Measurements from ENCODE around the gene PPME1.

Gene PPME1

GRCh38 chr11:74205181-74205580 lies 34.1 kb downstream of the PPME1 start:
- H3K27ac ChIP-seq: no peak overlapping the region
- TF ChIP-seq CTCF (conservative IDR thresholded peaks at IDR 0.05): no peak

GRCh38 chr11:74206746-74207145 lies 35.7 kb downstream of the PPME1 start:
- TF ChIP-seq CTCF (conservative IDR thresholded peaks at IDR 0.05): no peak
- H3K27ac ChIP-seq: no peak overlapping the region

- no peak overlapping the region for H3K27ac ChIP-seq
- no peak for TF ChIP-seq CTCF (conservative IDR thresholded peaks at IDR 0.05)
Measured at GRCh38 chr11:74208507-74208906, 37.4 kb downstream of the PPME1 start.

GRCh38 chr11:74212533-74212932 lies 41.4 kb downstream of the PPME1 start:
- TF ChIP-seq CTCF (conservative IDR thresholded peaks at IDR 0.05): no peak
- no peak overlapping the region for H3K27ac ChIP-seq

- no peak for TF ChIP-seq CTCF (conservative IDR thresholded peaks at IDR 0.05)
- no peak overlapping the region for H3K27ac ChIP-seq
Measured at GRCh38 chr11:74220376-74220775, 49.3 kb downstream of the PPME1 start.

- no peak overlapping the region for H3K27ac ChIP-seq
- TF ChIP-seq CTCF (conservative IDR thresholded peaks at IDR 0.05): no peak
Measured at GRCh38 chr11:74221816-74222215, 50.7 kb downstream of the PPME1 start.

GRCh38 chr11:74225565-74225964 lies 54.5 kb downstream of the PPME1 start:
- H3K27ac ChIP-seq: no peak overlapping the region
- no peak for TF ChIP-seq CTCF (conservative IDR thresholded peaks at IDR 0.05)

GRCh38 chr11:74226907-74227306 lies 55.8 kb downstream of the PPME1 start:
- H3K27ac ChIP-seq: no peak overlapping the region
- no peak for TF ChIP-seq CTCF (conservative IDR thresholded peaks at IDR 0.05)

Data from VCaP (cell line).